NCI-H748 (cell line): ENCODE results near the gene SHB.
A peak's percentile ranks its signal among the peaks of the same experiment; 100 is the strongest.

Source experiments
- DNase-seq: peaks from one replicate; lab custom pipeline; 2025; ENCODE audit not compliant: unreplicated experiment; lab: John Stamatoyannopoulos, UW

The SHB gene

DNA sequence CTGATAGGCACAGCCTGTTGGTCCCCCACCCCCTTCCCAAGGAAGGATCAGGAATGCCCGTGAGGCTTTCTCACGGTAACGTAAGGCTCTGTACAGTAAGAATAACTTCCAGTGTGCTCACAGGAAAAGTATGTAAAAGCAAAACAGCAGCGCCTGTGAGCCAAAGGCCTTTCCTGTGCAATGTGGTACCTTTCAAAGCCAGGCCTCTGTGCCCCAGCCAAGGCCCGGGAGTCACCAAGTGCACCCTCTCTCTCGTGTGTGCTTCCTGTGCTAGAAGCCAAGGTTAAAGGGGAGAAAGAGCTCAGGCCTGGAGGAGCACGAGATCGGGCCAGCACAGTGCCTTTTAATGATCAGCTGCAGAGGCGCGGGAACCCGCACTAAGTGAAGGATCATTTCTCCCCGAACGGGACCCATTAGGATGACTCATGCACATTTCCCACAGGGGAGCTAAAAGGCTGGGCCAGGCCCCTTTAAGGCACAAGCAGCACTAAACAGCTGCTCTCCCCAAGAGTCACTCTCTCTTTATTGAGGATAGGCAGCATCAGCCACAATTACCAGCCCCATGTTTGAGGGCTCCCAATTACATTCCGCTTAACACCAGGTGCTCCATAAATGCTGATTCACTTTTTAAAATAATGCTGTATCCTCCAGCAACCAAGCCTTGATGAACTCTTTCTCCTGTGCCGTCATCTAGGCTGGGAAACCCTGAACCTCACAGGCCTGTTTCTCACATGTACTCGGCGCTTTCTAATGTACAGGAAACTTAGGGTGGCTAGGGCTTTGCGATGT, 42.8 kb downstream of the SHB start:
- DNase-seq = peak; percentile 41

GRCh38 chr9:38025166-38025565, 43.9 kb downstream of the SHB start:
- DNase-seq = no peak

DNA sequence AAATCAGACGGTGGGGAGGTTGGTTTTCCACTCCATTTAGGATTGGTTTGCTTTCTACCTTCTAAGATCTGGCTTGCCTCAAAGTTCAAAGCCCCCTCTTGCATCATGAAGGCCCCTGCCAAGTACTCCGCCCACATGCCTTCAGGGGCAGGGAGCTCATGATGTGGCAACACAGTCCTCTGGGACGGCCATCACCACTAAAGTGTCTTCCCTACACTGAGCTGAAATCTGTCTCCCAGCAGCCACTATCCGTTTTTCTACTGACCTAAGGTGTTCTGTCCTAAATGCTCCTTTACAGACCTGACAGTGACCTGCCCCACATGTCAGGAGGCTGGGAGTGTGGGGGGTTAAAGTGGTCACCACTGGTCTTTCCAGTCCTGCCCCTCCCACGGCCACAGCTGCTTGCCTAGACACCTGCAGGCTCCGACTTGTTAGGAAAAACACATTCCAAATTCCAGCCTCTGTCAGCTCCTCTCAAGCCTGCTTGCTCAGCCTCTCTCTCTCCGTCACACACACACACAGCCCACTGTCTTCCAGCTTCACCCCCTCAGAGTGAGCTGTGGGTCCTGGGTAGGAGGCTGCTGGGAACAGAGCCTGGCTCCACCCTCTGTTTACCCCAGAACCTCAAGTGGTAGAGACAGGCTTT, 44.9 kb downstream of the SHB start:
- peak; percentile 60 for DNase-seq

DNA sequence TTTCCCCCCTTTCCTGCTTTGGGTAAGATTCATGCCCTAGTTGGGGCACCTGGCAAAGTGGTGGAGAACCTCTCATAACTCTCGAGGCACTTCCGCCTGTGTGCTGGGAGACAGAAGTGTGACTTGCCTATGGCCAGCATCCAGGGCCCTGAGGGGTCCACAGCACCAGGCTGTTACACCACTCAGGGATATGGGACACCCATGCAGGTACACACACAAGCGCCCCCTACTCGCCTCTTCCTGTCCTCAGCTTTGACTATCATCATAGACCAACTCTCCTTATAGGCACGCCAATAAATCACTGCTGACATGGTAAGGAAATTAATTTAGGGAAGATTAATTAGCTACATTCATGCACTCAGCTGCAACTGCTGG, 45.4 kb downstream of the SHB start:
- no peak for DNase-seq

DNA sequence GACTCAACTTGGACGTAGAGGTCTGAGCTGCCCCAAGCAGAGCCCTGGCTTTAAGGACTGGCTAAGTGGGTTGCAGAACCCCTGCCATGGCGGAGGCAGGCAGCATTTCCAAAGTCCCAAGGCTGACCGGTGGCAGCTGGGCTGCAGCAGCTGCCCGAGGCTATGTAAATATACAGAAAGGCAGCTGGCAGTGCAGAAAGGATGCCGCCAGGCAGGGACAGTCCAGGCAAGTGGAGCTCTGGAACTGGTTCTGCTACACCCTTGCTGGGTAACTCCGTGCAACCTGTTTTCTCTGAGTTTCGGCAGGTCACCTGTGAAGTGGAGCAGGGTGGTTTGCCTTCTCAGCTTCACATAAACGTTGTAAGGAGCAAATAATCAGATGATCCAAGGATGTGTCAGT, 46.0 kb downstream of the SHB start:
- peak; percentile 95 for DNase-seq

- DNase-seq = peak; percentile 79
Observed at GRCh38 chr9:38022203-38022895, 46.7 kb downstream of the SHB start.

- no peak for DNase-seq
Observed at GRCh38 chr9:38020151-38021076, 48.6 kb downstream of the SHB start.

- DNase-seq = no peak
Observed at GRCh38 chr9:38019731-38020130, 49.3 kb downstream of the SHB start.

GRCh38 chr9:38018958-38019602, 49.9 kb downstream of the SHB start:
- DNase-seq = no peak

- DNase-seq = no peak
Observed at GRCh38 chr9:38018241-38018957, 50.6 kb downstream of the SHB start.

GRCh38 chr9:38017885-38018186, 51.2 kb downstream of the SHB start:
- no peak for DNase-seq

GRCh38 chr9:38017149-38017884, 51.7 kb downstream of the SHB start:
- DNase-seq = no peak

- no peak for DNase-seq
Observed at GRCh38 chr9:38016375-38017135, 52.5 kb downstream of the SHB start.

DNA sequence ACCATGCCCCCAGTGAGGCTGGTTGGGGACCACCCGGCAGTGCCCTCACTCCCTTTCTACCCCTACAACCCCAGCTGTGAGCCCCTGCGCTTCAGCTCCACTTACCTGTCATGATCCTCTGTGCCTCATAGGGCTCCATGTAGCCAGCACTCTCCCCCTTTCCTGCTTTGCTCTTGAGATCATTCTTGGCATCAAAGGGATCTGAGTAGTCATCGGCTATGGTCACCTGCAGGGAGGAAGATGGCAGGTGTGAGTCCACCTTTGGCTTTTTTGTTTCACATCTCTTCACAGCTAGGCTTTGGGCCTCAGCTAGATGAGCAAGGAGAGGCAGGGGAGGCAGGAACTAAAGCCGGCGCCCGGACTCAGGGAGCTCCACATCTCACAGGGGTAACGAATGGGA, 53.1 kb downstream of the SHB start:
- DNase-seq = no peak

DNA sequence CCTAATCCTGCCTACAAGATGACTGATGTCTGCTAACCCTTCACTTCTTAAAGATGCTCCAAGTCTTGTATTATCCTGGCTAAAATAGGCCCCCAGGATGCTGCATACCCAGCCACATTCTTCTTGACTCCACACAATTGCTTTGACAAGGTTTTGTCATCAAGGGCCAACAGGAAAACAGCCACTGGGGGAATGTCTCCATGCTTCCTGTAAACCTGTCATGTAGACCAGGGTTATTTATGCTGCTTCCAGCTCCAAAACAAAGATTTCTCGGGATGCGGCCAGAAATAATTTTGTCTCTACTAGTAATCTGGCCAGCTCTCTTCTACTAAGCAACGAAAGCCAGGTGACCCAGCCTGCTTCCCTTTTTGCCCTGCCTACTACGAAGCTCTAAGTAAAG, 53.8 kb downstream of the SHB start:
- no peak for DNase-seq

DNA sequence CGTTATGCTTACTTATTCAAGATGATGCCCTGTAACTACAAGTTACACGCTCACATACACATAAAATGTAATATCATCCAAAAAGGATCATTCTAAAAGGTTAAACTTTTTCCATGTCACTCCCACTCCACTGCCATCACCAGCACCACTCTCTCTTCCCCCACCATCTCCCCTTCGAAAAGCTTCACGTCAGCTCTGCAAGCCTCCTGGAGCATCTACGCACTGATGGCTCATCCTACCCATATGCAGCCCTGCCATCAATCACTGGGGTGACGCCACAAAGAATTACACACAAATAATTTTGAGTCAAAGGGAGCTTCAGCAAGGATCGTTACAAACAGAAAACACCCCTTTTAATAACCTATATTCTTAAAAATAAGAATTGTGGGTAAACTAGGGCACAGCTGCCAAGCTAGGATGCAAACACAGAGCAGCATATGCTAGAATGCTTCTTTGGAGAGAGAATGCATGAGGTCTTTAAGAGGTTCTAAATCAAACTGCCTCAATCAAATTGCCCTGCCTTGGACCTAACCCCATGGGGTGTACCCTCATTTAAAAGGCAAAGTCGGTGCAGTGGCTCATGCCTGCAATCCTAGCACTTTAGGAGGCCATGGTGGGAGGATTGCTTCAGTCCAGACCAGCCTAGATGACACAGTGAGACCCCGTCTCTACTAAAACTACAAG, 56.1 kb downstream of the SHB start:
- no peak for DNase-seq

DNA sequence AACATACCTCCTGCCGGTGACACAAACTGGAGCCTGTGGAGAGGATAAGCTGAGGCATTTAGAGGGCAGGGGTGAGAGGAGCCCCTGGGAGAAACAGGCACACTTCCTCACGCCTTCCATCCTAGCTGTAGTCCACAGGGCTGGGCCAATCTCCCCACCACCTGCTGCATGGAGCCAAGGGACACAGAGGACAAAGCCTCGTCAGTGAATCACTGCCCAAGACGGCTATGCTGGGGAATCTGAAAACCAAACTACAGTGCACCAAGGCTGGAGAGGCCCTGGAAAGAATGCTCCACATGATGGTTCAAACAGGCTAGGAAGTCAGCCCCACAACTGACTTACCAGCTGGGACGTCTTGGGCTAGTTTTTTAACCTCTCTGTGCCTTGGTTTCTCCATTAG, 57.0 kb downstream of the SHB start:
- no peak for DNase-seq
